NCI-H460 (cell line): ENCODE results near the gene NEDD4L. TPM values are rescaled to one million over a fixed set of nuclear protein-coding genes. Genes with fewer than 3 reads are reported as not detected.
"Not testable (repeated sequence)": the region's sequence is repeated elsewhere in the genome, so short reads cannot be mapped to it uniquely, and the experiment has no call there.

ENCODE experiments used
- DNase-seq: peaks from one replicate; pipeline ENCODE4 v3.0.0-alpha.2; 2016; ENCODE audit warnings: low read depth; ENCODE audit errors: extremely low read depth
- small RNA-seq, 2 experiments: library from RNA; depleted of rRNA; stranded (forward); fragments of <200 nt; gene quantifications; one replicate each; pipeline ENCODE3, GENCODE V24; 2014
- total RNA-seq: library from RNA; depleted of rRNA; stranded (reverse); fragments of >200 nt; shearing (Covaris generic); gene quantifications from 2 replicates; pipeline ENCODE4 v1.2.3, GENCODE V29; 2014; rRNA removed

Gene NEDD4L
- total RNA-seq, 1 experiment from 2014 or later: 25.1 TPM

- DNase-seq: no peak
These were observed 387.2 kb downstream of the NEDD4L start for GRCh38 chr18:58431215-58431614.

- DNase-seq: no peak
These were observed 388.2 kb downstream of the NEDD4L start for GRCh38 chr18:58432050-58432727.

- DNase-seq: not testable (repeated sequence)
These were observed 391.4 kb downstream of the NEDD4L start for GRCh38 chr18:58435221-58436005.

- no peak for DNase-seq
These were observed 394.3 kb downstream of the NEDD4L start for GRCh38 chr18:58438161-58438957.

GRCh38 chr18:58438958-58439300 is 394.9 kb downstream of the NEDD4L start:
- DNase-seq: no peak

- no peak for DNase-seq
These were observed 399.6 kb downstream of the NEDD4L start for GRCh38 chr18:58443671-58444070.

- DNase-seq: no peak
These were observed 402.5 kb downstream of the NEDD4L start for GRCh38 chr18:58446391-58447060.

GRCh38 chr18:58447402-58448095 is 403.5 kb downstream of the NEDD4L start:
- no peak for DNase-seq

GRCh38 chr18:58449464-58449863 is 405.4 kb downstream of the NEDD4L start:
- DNase-seq: no peak

Small RNA genes within 50 kb of the gene (small RNA-seq; reads per million reads assigned to genes)
- gene HMGN1P30 (0 reads per million in 2 experiments), gene MIR3591 (0 reads per million in 2 experiments)

Other genes starting within 250 kb of the NEDD4L start
- 0.25 and 0.26 TPM in 2 replicates for gene ATP8B1, start 240.9 kb upstream of the NEDD4L start, total RNA-seq